B cell (primary cell): ENCODE data around the gene AOC1.

Experiments used
- EZH2 ChIP-seq: IDR thresholded peaks from 2 replicates; pipeline ENCODE4 v1.6.1; 2012; ENCODE audit warnings: borderline replicate concordance, low read depth, mild to moderate bottlenecking, moderate library complexity, low read length; ENCODE audit not compliant: insufficient read depth, poor library complexity, severe bottlenecking
- TF ChIP-seq, protein P1 (sequence below): fragments of 200-600 bp; IDR thresholded peaks from one replicate; pipeline ENCODE4 v1.8.0; 2022; ENCODE audit warnings: antibody characterized with exemption, mild to moderate bottlenecking

DNA sequence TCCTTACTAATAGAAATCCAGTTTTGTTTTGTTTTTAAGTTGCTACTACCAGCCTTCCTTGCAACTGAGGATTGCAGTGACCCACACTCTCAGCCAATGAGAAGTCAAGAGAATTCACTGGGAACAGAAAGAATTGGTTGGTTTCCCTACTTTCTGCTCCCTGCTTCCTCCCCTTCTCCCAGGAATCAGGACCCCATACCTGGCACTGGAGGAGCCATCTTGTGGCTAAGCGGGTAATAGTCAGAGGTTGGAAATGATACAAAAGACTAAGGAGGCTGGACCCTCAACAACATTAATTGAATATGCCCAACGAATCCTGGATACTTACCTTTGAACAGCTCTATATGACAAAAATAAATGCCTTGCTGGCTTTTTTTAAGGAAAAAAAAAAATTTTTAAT is 45.5 kb upstream of the AOC1 start:
- TF ChIP-seq, protein P1, sequence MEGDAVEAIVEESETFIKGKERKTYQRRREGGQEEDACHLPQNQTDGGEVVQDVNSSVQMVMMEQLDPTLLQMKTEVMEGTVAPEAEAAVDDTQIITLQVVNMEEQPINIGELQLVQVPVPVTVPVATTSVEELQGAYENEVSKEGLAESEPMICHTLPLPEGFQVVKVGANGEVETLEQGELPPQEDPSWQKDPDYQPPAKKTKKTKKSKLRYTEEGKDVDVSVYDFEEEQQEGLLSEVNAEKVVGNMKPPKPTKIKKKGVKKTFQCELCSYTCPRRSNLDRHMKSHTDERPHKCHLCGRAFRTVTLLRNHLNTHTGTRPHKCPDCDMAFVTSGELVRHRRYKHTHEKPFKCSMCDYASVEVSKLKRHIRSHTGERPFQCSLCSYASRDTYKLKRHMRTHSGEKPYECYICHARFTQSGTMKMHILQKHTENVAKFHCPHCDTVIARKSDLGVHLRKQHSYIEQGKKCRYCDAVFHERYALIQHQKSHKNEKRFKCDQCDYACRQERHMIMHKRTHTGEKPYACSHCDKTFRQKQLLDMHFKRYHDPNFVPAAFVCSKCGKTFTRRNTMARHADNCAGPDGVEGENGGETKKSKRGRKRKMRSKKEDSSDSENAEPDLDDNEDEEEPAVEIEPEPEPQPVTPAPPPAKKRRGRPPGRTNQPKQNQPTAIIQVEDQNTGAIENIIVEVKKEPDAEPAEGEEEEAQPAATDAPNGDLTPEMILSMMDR, result no peak
- no peak for TF ChIP-seq EZH2
